Psoas muscle (tissue), 8 donors: Measurements from ENCODE around the gene CASQ2. TPM values are rescaled to one million over a fixed set of nuclear protein-coding genes. Genes with fewer than 3 reads are reported as not detected.

Source experiments
- ATAC-seq, 4 donors: fragments of 200-7000 bp; cut with Tn5 transposase; one replicate each; pipeline ENCODE4 v1.9.1; 2020; ENCODE audit warnings: moderate library complexity in 3 of 4, mild to moderate bottlenecking in 2 of 4
- DNase-seq, 2 donors: peaks; one replicate each; pipeline ENCODE4 v3.0.0-alpha.2; 2020
- H3K27ac ChIP-seq: fragments of 200-600 bp; one replicate; pipeline ENCODE4 v1.8.0; 2022
- H3K27me3 ChIP-seq, 3 donors: fragments of 200-600 bp in 1 of 3; one replicate each; pipeline versions ENCODE4 v1.6.1 to v1.8.0; 2013 to 2022; ENCODE audit warnings: low read length in 2 of 3, mild to moderate bottlenecking in 2 of 3, moderate library complexity in 1 of 3; ENCODE audit not compliant: insufficient read depth in 3 of 3
- H3K36me3 ChIP-seq, 2 donors: fragments of 200-600 bp in 1 of 2; one replicate each; pipeline versions ENCODE4 v1.6.1 to v1.8.0; 2013 to 2022; ENCODE audit warnings: low read depth in 1 of 2, mild to moderate bottlenecking in 1 of 2, moderate library complexity in 1 of 2; ENCODE audit not compliant: insufficient read depth in 1 of 2
- H3K4me1 ChIP-seq: fragments of 200-600 bp; one replicate; pipeline ENCODE4 v1.8.0; 2022
- H3K4me3 ChIP-seq: fragments of 200-600 bp; one replicate; pipeline ENCODE4 v1.8.0; 2022; ENCODE audit warnings: mild to moderate bottlenecking
- H3K9me3 ChIP-seq: fragments of 200-600 bp; one replicate; pipeline ENCODE4 v1.8.0; 2022
- CTCF ChIP-seq: fragments of 200-600 bp; IDR thresholded peaks from one replicate; pipeline ENCODE4 v1.8.0; 2022; ENCODE audit warnings: antibody characterized with exemption
- WGBS, 3 donors: extraction: QIAGEN DNeasy Blood & Tissue Kit; methylation state at CpG; one replicate each; pipeline versions ENCODE4 v1.1.6 to v1.1.7; 2013; 5-methylcytosine and 5-hydroxymethylcytosine counted together
- intact Hi-C, 2 donors: fragments of 100-400 bp; cut with DNase I; formaldehyde crosslinking; loops; one replicate each; pipeline versions ENCODE4 v1.11.0 to v1.14.2; 2022
- polyA plus RNA-seq, 3 donors: library from polyadenylated mRNA; stranded (reverse); fragments of 200-250 nt; gene quantifications; one replicate each; pipeline ENCODE4 v1.2.3, GENCODE V29; 2013
- total RNA-seq, 4 donors: library from RNA; stranded (reverse); fragmentation: NEBNext Ultra II Directional in 2 of 4; extraction: Animal tissue kit (Norgen Biotek cat#: 25700) in 2 of 4; gene quantifications; one replicate each; pipeline versions ENCODE4 v1.2.1 to v1.2.4, GENCODE V29; 2021 to 2023
- donor health status: healthy with polysubstance abuse.
- donor health status: DM: no; HTN: no; CAD: no; lungs with moderate emphysema.
- donor health status: Bipolar disorder and iron deficiency.
- donor health status: healthy.
- donor health status: DM: yes; HTN: yes; CAD: no.
- donor health status: DM: no; HTN: no; CAD: no.
- donor health status: DM: no; HTN: no; CAD: no.
- donor health status: DM: yes; HTN: yes; CAD: no.

Gene CASQ2
- total and polyA plus RNA-seq, 7 donors, result 56.4 to 271 (median 84.0) TPM

GRCh38 chr1:115654125-115654524 is 114.4 kb downstream of the CASQ2 start:
- Histone ChIP-seq H3K4me3 (no peak overlapping the region), H3K36me3 (no peaks in the 10 kb centered on the region), H3K4me1 (peaks cover 4% of the 10 kb centered on the region), H3K27ac (no peak overlapping the region), H3K27me3 (no peaks in the 10 kb centered on the region), H3K9me3 (no peaks in the 10 kb centered on the region)
- ATAC-seq (peak; percentile 19 to 58 (median 43)), DNase-seq (no peak)
- no peak for TF ChIP-seq CTCF
- intact Hi-C loops, result no loop called here
- WGBS, 3 donors, result 78 to 88% (median 83%) methylated on average over 3 of the region's 3 CpGs

GRCh38 chr1:115652236-115652788 is 116.2 kb downstream of the CASQ2 start:
- H3K27me3 ChIP-seq, result no peaks in the 10 kb centered on the region
- no peaks in the 10 kb centered on the region for H3K36me3 ChIP-seq
- no peak overlapping the region for H3K4me3 ChIP-seq
- DNase-seq (no peak), ATAC-seq (peak in 2 of 4 donors; percentile 52 to 61)
- H3K27ac ChIP-seq, result no peak overlapping the region
- WGBS, 3 donors, result 68 to 95% (median 89%) methylated on average over 2 of the region's 2 CpGs
- no peaks in the 10 kb centered on the region for H3K9me3 ChIP-seq
- intact Hi-C loops, result no loop called here
- TF ChIP-seq CTCF, result no peak
- peaks cover 4% of the 10 kb centered on the region for H3K4me1 ChIP-seq

- no peaks in the 10 kb centered on the region for H3K27me3 ChIP-seq
- DNase-seq (no peak), ATAC-seq (no peak)
- WGBS, 3 donors, result 96 to 99% (median 99%) methylated on average over 8 of the region's 8 CpGs
- H3K27ac ChIP-seq, result no peak overlapping the region
- peaks cover 4% of the 10 kb centered on the region for H3K4me1 ChIP-seq
- no peak for TF ChIP-seq CTCF
- H3K4me3 ChIP-seq, result no peak overlapping the region
- no peaks in the 10 kb centered on the region for H3K36me3 ChIP-seq
- H3K9me3 ChIP-seq, result no peaks in the 10 kb centered on the region
- intact Hi-C loops, result no loop called here
These were observed 117.1 kb downstream of the CASQ2 start for GRCh38 chr1:115651391-115651790.

- H3K27ac ChIP-seq, result no peak overlapping the region
- TF ChIP-seq CTCF, result no peak
- no peaks in the 10 kb centered on the region for H3K36me3 ChIP-seq
- no peaks in the 10 kb centered on the region for H3K27me3 ChIP-seq
- no peak for DNase-seq
- ATAC-seq, result no peak
- intact Hi-C loops, result no loop called here
- WGBS, 3 donors, result 87 to 92% (median 90%) methylated on average over 3 of the region's 3 CpGs
- no peak overlapping the region for H3K4me3 ChIP-seq
- no peaks in the 10 kb centered on the region for H3K9me3 ChIP-seq
- H3K4me1 ChIP-seq, result peaks cover 4% of the 10 kb centered on the region
These were observed 117.6 kb downstream of the CASQ2 start for GRCh38 chr1:115650961-115651360.

Other genes with a start within 250 kb of the CASQ2 start
- 1 to 10 TPM; 1.2 to 2.4 (median 1.7) TPM for gene VANGL1, start 126.7 kb downstream of the CASQ2 start, total RNA-seq
- gene VANGL1, start 126.7 kb downstream of the CASQ2 start, polyA plus RNA-seq, result 1 to 10 TPM in 1 of 3 donors, under 1 TPM in 2; 0.48 to 1.1 (median 0.61) TPM
- not detected for gene NHLH2, start 72.4 kb upstream of the CASQ2 start, total RNA-seq
- gene NHLH2, start 72.4 kb upstream of the CASQ2 start, polyA plus RNA-seq, result not detected
- gene SLC22A15, start 207.8 kb upstream of the CASQ2 start, total RNA-seq, result 1 to 10 TPM in 1 of 4 donors, under 1 TPM in 3; 0.39 to 1.0 (median 0.50) TPM
- gene SLC22A15, start 207.8 kb upstream of the CASQ2 start, polyA plus RNA-seq, result under 1 TPM; 0.09 to 0.18 (median 0.16) TPM